ENCODE results near the gene NUMB.
"Not testable (repeated sequence)": the region's sequence is repeated elsewhere in the genome, so short reads cannot be mapped to it uniquely, and the experiment has no call there.

The NUMB gene

DNA sequence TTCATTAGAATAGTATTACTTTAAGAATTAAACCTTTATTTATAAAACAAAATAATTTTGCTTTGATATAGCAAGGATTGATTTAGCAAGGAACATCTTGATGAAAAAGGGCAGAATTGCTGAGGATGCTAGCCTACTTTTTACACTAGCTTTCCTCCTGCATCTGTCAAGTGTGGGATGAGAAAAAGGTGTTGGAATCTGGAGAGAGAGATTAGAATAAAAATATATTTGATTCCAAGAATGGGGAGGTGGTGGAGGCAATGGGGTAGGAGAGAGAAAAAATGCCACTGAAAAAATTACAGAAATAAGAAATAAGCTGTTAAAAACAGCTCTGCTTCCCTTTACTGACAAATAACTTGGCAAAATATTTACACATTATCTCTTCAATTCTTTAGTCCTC is 98.9 kb downstream of the NUMB start:
- DNase-seq (ENCODE audit: low spot score), result no peak

DNA sequence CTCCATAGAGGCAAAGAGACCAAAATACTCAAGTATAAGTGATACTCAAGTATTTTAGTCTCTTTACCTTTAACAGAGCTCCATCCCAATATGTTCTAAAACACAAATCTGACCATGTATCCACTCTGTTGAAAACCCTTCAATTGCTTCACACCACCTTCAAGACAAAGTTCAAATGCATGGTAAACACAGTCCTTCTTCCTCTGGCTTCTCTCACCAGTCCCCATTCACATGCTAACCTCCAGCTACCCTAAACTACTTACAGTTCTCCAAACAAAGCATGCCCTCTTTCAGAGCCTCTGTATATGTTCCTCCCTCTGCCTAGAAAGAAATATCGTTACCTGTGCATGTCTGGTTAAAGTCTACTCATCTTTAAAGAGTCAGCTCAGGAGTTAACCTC is 100.2 kb downstream of the NUMB start:
- no peak for DNase-seq (ENCODE audit: low spot score)

DNA sequence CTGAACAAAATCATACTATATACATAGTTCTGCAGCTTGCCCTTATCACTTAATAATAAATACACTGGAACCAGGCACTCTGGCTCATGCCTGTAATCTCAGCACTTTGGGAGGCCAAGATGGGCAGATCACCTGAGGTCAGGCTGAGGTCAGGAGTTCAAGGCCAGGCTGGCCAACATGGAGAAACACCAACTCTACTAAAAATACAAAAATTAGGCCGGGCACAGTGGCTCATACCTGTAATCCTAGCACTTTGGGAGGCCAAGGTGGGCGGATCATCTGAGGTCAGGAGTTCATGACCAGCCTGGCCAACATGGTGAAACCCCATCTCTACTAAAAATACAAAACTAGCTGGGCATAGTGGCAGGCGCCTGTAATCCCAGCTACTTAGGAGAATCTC is 109.3 kb downstream of the NUMB start:
- not testable (repeated sequence) for DNase-seq (ENCODE audit: low spot score)

GRCh38 chr14:73344319-73344718 is 114.0 kb downstream of the NUMB start:
- no peak for DNase-seq (ENCODE audit: low spot score)

GRCh38 chr14:73342670-73343069 is 115.7 kb downstream of the NUMB start:
- no peak for DNase-seq (ENCODE audit: low spot score)

DNA sequence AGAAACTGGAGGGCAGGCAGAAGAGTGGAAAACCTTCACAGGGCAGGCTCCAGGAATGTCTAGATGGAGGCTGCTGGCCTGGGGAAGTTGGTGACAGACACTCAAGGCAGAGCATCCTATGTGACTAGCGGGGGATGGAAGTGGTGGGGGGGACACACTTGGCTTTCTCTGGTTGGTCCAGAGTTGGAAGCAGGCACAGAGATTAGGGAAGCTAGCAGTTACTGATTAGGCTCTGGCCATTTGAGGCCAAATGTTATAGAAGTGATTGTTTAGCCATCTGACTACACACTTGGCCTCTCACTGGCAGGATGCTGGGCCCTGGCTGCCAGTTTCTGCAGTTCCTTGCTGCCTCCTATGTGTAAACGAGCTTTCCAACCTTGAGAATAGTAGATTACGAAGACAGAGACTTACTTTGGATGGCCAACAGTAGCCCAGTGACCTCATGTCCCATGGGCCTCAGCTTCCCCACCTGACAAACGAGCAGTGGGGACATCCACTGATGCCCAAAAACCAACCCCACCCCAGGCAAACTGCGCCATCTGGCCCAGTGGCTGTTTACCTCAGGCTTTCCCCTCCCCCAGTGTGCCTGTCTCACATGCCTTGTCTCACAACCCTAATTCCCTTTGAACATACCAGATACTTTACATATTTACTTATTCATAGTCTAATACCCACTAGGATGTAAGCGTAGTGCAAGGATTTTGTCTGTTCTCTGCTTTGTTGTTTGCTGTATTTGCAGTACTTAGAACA is 118.3 kb downstream of the NUMB start:
- DNase-seq (ENCODE audit: low spot score), result no peak

DNA sequence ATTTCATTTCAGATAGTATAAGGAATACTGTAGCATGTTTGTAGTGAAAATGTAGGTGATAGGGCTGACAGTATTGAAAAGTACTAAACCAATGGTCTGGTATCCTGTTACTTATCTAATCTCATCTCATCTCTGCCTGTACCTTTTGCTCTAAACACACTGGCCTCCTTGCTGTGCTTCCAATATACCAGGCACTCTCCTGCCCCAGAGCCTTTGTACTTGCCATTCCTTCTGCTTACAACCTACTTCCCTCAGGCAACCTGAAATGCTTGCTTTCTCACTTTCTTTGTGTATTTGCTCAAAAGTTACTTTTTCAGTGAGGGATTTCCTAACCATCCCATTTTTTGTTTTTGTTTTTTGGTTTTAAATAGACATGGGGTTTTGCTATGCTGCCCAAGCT is 119.1 kb downstream of the NUMB start:
- DNase-seq (ENCODE audit: low spot score), result no peak

DNA sequence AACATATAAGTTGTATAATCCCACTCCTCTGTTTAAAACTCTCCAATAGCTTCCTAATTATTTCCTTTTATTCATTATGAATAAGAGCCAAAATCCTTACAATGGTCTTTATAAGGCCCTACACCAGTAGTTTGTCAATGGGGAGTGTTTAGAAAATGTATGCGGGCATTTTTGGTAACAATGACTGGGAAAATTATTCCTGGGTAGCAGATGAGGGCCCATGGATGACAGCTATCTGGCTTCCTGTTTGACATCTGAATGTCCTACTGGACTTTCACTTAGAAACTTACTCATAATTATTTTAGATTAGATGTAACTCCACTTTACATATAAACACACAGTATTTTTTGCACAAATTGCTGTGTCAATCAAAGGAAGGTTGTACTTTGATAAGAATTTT is 119.8 kb downstream of the NUMB start:
- no peak for DNase-seq (ENCODE audit: low spot score)

- DNase-seq (ENCODE audit: low spot score), result no peak
These were observed 125.3 kb downstream of the NUMB start for GRCh38 chr14:73333031-73333430.

DNA sequence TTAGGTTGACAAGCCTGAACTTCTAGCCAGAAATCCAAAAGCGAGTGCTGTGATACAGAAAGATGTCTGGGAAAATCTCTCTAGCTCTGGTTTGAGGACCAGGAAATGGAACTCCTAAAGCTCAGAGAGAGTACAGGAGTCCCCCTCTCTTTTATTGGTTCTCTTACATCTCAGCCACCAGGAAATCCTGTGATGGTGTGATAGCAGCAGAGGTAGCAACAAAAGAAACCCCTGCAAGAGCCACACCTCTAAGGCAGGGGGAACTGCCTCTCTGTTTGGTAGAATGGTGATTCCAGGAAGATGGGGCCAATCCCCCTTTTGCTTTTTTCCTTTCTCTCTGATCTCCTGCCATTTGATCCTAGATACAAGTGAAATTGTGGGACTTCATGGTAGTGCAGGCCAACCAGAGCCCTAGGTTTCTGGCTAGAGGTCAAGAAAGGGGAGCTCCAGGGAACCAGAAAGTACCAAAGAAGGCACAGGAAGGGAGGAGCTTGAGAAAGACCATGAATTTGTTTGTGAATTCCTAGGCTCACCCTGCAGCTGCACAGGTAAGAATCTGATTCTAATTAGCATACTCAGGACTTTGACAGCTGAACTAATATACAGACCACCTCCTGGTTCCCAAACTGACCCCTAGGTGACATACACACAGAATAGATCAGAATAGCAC is 132.6 kb downstream of the NUMB start:
- peak; percentile 17 for DNase-seq (ENCODE audit: low spot score)

DNA sequence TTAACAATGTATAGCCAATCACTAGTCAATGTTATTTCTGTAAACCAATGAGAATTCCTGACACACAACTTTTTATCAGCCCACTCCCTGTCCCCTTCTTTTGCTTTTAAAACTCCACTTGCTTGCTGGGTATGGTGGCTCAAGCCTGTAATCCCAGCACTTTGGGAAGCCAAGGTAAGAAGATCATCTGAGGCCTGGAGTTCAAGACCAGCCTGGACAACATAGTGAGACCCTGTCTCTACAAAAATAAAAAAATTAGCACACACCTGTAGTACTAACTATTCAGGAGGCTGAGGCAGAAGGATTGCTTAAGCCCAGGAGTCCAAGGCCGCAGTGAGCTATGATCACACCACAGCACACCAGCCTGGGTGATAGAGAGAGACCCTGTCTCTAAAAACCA is 133.3 kb downstream of the NUMB start:
- no peak for DNase-seq (ENCODE audit: low spot score)

DNA sequence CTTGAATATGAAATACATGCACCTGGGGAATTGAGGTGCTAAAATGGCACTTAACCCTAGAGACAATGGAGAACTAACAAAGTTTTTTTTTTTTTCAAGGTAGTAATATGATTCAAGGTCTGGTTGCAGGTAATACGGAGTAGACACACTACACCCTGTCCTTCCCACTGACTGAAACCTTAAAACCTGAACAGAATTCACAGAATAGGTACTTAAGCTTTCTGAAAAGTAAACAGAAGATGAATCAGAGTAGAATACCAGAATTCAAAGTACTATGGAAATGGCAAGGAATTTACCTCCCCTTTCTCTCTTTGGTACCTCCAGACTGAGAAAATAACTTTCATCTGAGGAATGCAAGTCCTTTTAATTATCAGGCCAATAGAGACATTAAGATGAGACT is 133.8 kb downstream of the NUMB start:
- no peak for DNase-seq (ENCODE audit: low spot score)

GRCh38 chr14:73323896-73324399 is 134.4 kb downstream of the NUMB start:
- DNase-seq (ENCODE audit: low spot score), result no peak

DNA sequence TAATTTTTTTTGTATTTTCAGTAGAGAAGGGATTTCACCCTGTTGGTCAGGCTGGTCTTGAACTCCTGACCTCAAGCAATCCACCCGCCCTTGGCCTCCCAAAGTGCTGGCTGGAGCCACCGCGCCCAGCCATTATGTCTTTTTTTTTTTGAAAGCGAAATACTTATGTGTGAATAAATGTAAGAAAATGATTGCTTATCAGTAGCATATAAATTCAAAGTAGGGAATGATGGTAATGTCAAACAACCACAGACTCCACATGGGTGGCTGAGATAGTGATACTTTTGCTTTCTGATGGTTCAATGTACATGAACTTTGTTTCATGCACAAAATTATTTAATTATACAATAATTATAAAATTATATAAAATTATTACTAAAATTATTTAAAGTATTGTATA is 145.2 kb downstream of the NUMB start:
- DNase-seq (ENCODE audit: low spot score), result no peak

DNA sequence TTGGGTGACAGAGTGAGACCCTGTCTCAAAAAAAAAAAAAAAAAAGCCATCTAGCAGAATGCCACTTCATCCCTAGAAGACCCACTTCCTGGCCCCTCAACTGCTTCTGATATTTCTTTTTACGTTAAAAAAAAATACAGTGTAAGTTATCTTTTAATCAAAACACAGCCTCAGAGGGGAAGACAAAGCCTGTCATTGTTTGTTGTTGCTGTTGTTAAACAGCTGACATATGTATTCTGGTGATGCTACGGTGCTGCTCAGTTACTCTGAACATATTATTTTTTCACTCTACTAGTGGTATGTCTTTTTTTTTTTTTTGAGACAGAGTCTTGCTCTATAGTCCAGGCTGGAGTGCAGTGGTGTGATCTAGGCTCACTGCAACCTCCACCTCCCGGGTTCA is 145.7 kb downstream of the NUMB start:
- DNase-seq (ENCODE audit: low spot score), result no peak

DNA sequence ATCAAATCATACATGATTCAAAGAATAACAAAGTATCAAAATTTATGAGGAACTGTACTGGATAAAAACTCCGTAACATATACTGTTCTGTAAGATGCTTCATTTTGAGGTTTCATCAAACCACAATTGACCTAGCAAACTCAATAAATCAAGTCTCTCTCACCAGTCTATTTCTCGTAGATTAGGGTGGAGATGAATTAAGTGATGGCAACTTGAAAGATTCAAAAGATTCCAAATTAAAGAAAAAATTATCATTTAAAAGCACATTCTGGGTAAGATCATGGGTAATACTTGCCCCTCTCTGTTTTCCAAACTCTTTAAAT is 146.7 kb downstream of the NUMB start:
- DNase-seq (ENCODE audit: low spot score), result no peak

- DNase-seq (ENCODE audit: low spot score), result not testable (repeated sequence)
These were observed 149.1 kb downstream of the NUMB start for GRCh38 chr14:73309207-73309606.

GRCh38 chr14:73307261-73307660 is 151.1 kb downstream of the NUMB start:
- DNase-seq (ENCODE audit: low spot score), result no peak

DNA sequence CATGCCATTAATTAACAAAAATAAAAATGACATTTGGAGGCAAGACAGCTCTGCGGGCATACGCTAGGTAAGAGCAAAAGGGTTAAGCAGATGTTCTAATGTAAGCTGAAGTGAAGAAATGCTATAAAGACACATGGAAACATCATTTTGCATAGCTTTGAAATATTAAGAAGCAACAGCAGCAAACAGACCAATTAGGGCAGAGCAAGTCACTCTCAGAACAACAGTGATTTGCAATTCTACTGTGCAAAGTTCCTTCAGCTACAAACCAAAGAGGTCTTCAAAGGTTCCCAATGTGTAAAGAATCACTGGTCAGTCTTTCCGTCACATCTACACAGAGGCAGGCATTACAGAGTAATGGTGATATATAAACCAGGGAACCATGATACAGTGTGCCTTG is 152.8 kb downstream of the NUMB start:
- DNase-seq (ENCODE audit: low spot score), result no peak

DNA sequence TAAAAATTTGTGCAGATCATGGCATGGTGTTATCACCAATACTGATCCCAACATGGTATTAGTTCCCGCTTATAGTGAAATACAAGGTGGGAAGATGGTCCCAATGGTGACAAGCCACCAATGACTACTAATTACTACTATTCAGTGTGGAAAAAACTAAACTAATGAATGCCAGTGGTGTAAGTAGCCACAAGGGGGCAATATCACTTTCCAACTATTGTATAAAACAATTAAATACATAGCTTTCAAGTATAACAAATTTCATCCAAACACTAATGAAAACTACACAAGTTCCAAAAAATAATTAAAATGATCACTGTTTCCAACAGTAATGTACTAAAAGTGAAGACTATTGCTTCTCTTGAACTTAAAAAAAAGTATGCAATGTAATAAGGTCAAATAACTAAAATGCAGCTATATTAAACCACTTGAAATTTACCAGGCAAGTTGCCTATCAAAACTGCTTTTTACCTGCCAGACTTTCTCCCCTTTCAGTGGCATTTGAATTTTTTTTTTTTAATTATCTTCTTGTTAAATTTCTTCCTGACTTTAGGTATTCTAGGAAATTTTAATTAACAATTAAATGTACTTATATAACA is 163.0 kb downstream of the NUMB start:
- DNase-seq (ENCODE audit: low spot score), result peak; percentile 40

DNA sequence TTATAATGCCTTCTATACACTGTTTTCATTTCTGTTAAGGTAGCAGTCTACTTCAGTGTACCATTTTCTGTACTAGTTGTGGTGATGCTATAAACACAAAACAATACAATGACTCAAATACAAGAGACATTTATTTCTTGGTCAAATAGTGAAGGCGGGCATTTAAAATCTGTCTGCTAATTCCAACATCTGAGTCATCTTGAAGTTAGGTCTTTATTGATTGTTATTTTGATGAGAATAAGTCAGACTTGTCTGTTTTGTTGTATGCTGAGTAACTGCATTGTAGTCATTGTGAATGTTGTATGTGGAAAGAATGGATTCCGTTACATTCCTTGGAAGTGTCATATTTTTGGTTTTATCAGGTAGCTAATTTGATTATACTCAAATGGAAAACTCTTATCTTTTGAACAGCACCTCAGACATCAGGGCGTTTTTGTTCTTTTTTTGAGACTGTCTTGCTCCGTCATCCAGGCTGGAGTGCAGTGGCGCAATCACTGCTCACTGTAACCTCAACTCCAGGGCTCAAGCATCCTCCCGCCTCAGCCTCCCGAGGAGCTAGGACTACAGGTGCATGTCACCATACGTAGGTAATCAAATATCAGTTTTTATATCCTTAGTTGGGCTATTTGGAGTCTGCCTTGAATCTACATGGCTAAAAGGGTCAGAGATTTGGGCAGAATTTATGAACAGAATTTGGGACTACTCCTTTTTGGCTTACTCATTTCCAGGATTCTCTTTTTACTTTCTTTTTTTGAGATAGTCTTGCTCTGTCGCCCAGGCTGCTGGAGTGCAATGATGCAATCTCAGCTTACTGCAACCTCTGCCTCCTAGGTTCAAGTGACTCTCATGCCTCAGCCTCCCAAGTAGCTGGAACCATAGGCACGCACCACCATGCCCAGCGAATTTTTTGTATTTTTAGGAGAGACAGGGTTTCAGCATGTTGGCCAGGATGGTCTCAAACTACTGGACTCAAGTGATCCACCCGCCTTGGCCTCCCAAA is 164.3 kb downstream of the NUMB start:
- DNase-seq (ENCODE audit: low spot score), result no peak

GRCh38 chr14:73290279-73290678 is 168.1 kb downstream of the NUMB start:
- DNase-seq (ENCODE audit: low spot score), result no peak
